ENCODE data around the gene NME5.

- TF ChIP-seq TAF1 (IDR thresholded peaks at IDR 0.05; ENCODE audit: low read depth, low read length): no peak
- TF ChIP-seq POLR2A (IDR thresholded peaks at IDR 0.05; ENCODE audit: low read depth, low read length): no peak
- TF ChIP-seq POLR2AphosphoS5 (IDR thresholded peaks at IDR 0.05; ENCODE audit: low read depth, low read length): no peak
- TF ChIP-seq PAX5 (IDR thresholded peaks at IDR 0.05; ENCODE audit: insufficient read depth, low read length, severe bottlenecking): no peak
These were observed 1.0 kb upstream of the NME5 start for GRCh38 chr5:138140268-138140667.
